Loucy (cell line): Measurements from ENCODE around the gene CLASP1.

Experiments used
- H2AFZ ChIP-seq: fragments of 200-600 bp; sonication (generic); 2 replicates; pipeline ENCODE4 v1.6.0; 2016; ENCODE audit warnings: antibody characterized with exemption, mild to moderate bottlenecking, low read length, moderate library complexity
- H3F3A ChIP-seq: fragments of 200-600 bp; 2 replicates; pipeline ENCODE4 v1.6.0; 2016; ENCODE audit warnings: antibody characterized with exemption, low read depth, mild to moderate bottlenecking
- H3K27me3 ChIP-seq: fragments of 200-600 bp; sonication (generic); 2 replicates; pipeline ENCODE4 v1.6.1; 2014; ENCODE audit warnings: low read length, mild to moderate bottlenecking; ENCODE audit not compliant: insufficient read depth, poor library complexity, severe bottlenecking
- H3K36me3 ChIP-seq: fragments of 200-600 bp; sonication (generic); 2 replicates; pipeline ENCODE4 v1.6.1; 2016; ENCODE audit warnings: low read length; ENCODE audit not compliant: insufficient read depth
- H3K4me1 ChIP-seq: fragments of 200-600 bp; sonication (generic); 2 replicates; pipeline ENCODE4 v1.5.1; 2014; ENCODE audit warnings: low read length, mild to moderate bottlenecking; ENCODE audit not compliant: insufficient read depth, poor library complexity, severe bottlenecking
- H3K4me2 ChIP-seq: fragments of 200-600 bp; sonication (generic); 2 replicates; pipeline ENCODE4 v1.6.0; 2014; ENCODE audit warnings: antibody characterized with exemption, low read length, low read depth, mild to moderate bottlenecking; ENCODE audit not compliant: poor library complexity, severe bottlenecking
- H3K4me3 ChIP-seq: fragments of 200-600 bp; sonication (generic); 2 replicates; pipeline ENCODE4 v1.5.1; 2014; ENCODE audit warnings: low read length, mild to moderate bottlenecking, mixed read lengths; ENCODE audit not compliant: poor library complexity, severe bottlenecking
- H3K79me2 ChIP-seq: fragments of 200-600 bp; sonication (generic); 2 replicates; pipeline ENCODE4 v1.6.1; 2014; ENCODE audit warnings: low read length; ENCODE audit not compliant: insufficient read depth
- H3K9ac ChIP-seq: fragments of 200-600 bp; sonication (generic); 2 replicates; pipeline ENCODE4 v1.6.0; 2014; ENCODE audit warnings: mild to moderate bottlenecking, low read depth, low read length, moderate library complexity; ENCODE audit not compliant: poor library complexity, severe bottlenecking
- H3K9me2 ChIP-seq: fragments of 200-600 bp; sonication (generic); replicated peaks from 2 replicates; pipeline ENCODE4 v1.6.1; 2016; ENCODE audit warnings: low read depth, low read length, mixed read lengths
- H3K9me3 ChIP-seq: fragments of 200-600 bp; sonication (generic); 2 replicates; pipeline ENCODE4 v1.6.1; 2014; ENCODE audit warnings: mild to moderate bottlenecking, antibody characterized with exemption, low read length, low read depth; ENCODE audit not compliant: insufficient read depth
- H4K20me1 ChIP-seq: fragments of 200-600 bp; sonication (generic); 2 replicates; pipeline ENCODE4 v1.6.0; 2014; ENCODE audit warnings: antibody characterized with exemption, low read length, mild to moderate bottlenecking; ENCODE audit not compliant: insufficient read depth, poor library complexity, severe bottlenecking
- CTCF ChIP-seq: fragments of 200-600 bp; sonication (generic); conservative IDR thresholded peaks from 2 replicates; pipeline ENCODE4 v1.5.1; 2014; ENCODE audit warnings: mild to moderate bottlenecking, antibody characterized with exemption, low read length
- EZH2phosphoT487 ChIP-seq: fragments of 200-600 bp; IDR thresholded peaks from 2 replicates; pipeline ENCODE4 v1.6.1; 2018; ENCODE audit warnings: antibody characterized with exemption, mild to moderate bottlenecking, moderate library complexity, borderline replicate concordance

The CLASP1 gene

GRCh38 chr2:121545913-121546312 is 103.3 kb downstream of the CLASP1 start:
- peaks cover 6% of the 10 kb centered on the region for H3K9me3 ChIP-seq
- no peak overlapping the region for H3K9ac ChIP-seq
- peaks cover 98% of the 10 kb centered on the region for H3K79me2 ChIP-seq
- H3K4me1 ChIP-seq, result peaks cover 4% of the 10 kb centered on the region
- peaks cover 37% of the 10 kb centered on the region for H4K20me1 ChIP-seq
- no peak overlapping the region for H3K4me3 ChIP-seq
- no peaks in the 10 kb centered on the region for H3K27me3 ChIP-seq
- no peaks in the 10 kb centered on the region for H3K36me3 ChIP-seq
- H3F3A ChIP-seq, result no peaks in the 10 kb centered on the region
- H3K4me2 ChIP-seq, result no peak overlapping the region
- no peaks in the 10 kb centered on the region for H3K9me2 ChIP-seq
- H2AFZ ChIP-seq, result no peak overlapping the region
- TF ChIP-seq CTCF (no peak), EZH2phosphoT487 (no peak)

GRCh38 chr2:121545257-121545656 is 104.0 kb downstream of the CLASP1 start:
- Histone ChIP-seq H4K20me1 (peaks cover 35% of the 10 kb centered on the region), H3K27me3 (no peaks in the 10 kb centered on the region), H2AFZ (no peak overlapping the region), H3K4me3 (no peak overlapping the region), H3K9me2 (no peaks in the 10 kb centered on the region), H3K9ac (no peak overlapping the region), H3K4me2 (no peak overlapping the region), H3K36me3 (no peaks in the 10 kb centered on the region), H3K4me1 (peaks cover 3% of the 10 kb centered on the region), H3F3A (no peaks in the 10 kb centered on the region), H3K9me3 (peaks cover 6% of the 10 kb centered on the region), H3K79me2 (peaks cover 98% of the 10 kb centered on the region)
- TF ChIP-seq EZH2phosphoT487, result no peak
- no peak for TF ChIP-seq CTCF

- TF ChIP-seq CTCF, result no peak
- TF ChIP-seq EZH2phosphoT487, result no peak
- Histone ChIP-seq H3F3A (no peaks in the 10 kb centered on the region), H3K4me1 (peaks cover 3% of the 10 kb centered on the region), H3K27me3 (no peaks in the 10 kb centered on the region), H4K20me1 (peaks cover 44% of the 10 kb centered on the region), H3K36me3 (no peaks in the 10 kb centered on the region), H3K9me3 (no peaks in the 10 kb centered on the region), H3K9me2 (no peaks in the 10 kb centered on the region), H2AFZ (no peak overlapping the region), H3K4me3 (no peak overlapping the region), H3K4me2 (no peak overlapping the region), H3K79me2 (peaks cover 96% of the 10 kb centered on the region), H3K9ac (no peak overlapping the region)
Observed at GRCh38 chr2:121541495-121541894, 107.8 kb downstream of the CLASP1 start.
